HG03060 (cell line): ENCODE results near the gene MVD.
A peak's percentile ranks its signal among the peaks of the same experiment; 100 is the strongest.
"Not testable (repeated sequence)": the region's sequence is repeated elsewhere in the genome, so short reads cannot be mapped to it uniquely, and the experiment has no call there.

ENCODE experiments used
- ATAC-seq: cut with Tn5 transposase; IDR thresholded peaks from one replicate; pipeline ENCODE4 v1.9.1; 2021; ENCODE audit warnings: low read depth, moderate number of reproducible peaks; ENCODE audit not compliant: unreplicated experiment

The MVD gene

DNA sequence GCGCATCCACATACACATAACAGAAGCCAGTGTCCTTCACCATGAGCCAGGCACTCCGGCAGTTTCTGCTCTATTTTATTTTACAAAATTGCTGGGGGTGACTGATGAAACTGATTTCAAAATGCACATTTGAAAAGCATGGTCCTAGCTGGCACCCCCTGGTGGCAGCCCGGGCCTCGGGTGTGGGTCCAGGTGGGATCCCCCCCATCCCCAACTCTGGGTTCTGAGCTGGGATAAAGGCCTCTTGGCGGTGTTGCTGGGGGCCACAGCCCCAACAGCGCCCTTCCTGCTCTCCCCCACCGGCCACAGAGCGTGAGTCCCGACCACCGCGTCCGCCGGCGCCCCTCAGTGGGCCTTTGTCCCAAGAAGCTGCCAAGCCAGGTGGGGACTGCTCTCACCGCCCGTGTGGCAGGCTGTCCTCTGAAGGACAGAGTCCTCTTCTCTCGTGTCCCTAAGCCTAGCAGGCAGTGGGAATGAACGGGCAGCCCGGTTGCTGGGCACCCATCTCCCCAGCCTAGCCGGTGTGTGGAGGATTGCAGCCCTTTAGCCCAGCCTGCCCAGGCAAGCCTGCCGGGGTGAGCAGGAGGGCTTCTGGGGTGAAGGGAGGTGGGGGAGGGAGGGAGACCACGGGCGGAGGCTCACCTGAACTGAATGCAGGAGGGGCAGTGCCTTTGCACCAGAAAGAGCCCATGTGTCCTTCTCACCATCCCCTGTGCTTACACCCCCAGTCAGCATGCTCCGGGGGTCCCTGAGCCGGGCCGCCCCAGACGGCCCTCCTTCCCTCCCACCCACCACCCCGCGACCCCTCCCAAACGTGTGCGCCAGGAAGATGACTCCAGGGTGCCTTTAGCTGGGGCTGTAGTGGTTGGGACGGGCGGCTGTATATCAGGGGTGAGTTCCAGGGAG lies 22.5 kb upstream of the MVD start:
- no peak for ATAC-seq

DNA sequence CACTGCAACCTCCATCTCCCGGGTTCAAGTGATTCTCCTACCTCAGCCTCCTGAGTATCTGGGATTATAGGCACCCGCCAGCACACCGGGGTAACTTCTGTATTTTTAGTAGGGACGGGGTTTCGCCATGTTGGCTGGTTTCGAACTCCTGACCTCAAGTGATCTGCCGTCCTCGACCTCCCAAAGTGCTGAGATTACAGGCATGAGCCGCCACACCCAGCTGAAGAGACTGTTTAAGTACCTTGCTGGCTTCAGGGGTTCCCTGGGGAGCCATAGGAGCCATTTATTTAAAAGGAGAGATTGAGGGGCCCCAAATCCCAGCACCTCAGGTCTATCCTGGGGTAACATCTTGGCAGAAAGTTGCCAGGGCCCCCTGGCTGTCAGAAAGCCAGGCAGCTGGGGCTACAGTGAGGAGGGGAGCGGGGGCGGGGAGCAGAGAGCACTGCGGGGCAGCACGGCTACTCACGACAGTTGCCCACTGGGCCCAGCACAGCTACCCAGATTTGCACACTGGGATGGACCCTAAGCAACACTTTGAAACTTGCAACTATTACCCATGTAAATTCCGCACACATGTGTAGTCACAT lies 21.8 kb upstream of the MVD start:
- no peak for ATAC-seq

DNA sequence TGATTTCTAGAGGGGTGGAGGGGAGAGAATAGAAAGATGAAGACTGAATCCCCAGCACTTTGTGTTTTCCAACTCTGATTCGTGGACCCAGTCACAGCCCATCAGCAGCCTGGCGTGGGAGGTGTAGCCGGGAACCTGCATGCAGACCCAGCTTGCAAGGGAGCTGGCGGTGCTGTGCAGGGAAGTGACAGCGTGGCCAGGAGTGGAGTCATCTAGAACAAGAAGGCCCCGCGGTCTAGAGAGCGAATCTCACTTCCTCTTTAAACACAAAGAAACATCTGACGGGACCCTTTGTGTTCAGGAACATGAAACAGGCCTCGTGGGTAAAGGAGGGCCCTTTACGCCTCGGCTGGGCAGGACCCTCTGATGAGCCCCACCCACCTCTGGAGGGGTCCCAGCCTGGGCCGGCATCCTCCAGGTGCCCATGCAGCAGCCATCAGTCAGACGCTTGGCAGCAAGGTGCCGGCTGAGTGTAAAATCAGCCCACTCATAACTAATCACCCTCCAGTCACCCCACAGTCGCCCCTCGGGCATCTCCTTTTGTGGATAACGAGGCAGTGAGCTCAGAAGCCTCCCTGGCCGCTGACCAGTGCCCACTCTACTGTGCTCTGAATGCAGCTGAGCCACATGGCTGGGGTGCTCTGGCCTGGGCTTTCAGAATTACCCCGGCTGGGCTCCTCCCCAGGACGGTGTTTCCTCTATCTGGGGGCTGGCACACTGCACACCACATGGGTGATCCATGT lies 19.0 kb upstream of the MVD start:
- peak; percentile 60 for ATAC-seq

DNA sequence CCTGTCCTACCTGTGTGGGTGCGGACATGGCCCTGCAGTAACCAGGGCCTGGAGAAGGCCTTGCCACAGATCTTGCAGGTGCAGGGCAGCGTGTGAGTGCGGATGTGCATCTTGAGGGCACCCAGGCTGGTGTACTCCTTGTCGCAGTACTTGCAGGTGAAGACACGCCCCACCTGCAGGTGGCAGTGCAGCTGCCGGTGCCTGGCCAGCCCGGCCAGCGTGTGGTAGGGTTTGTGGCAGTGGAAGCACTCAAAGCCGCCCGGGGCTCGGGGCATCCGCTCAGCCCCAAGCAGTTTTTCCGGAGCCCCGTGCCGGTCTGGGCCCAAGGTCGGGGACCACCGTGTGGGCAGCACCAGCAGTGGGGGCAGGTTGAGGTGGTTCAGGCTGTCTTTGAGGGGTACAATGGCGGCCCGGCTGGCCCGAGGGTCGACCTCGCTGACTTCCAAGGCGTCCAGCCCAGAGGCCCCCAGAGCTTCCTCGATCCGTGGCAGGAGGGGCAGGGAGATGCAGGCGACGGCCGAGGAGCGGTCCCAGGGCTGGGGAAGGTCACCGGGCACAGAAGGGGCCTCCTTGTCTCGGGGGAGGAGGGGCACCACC lies 18.3 kb upstream of the MVD start:
- no peak for ATAC-seq

DNA sequence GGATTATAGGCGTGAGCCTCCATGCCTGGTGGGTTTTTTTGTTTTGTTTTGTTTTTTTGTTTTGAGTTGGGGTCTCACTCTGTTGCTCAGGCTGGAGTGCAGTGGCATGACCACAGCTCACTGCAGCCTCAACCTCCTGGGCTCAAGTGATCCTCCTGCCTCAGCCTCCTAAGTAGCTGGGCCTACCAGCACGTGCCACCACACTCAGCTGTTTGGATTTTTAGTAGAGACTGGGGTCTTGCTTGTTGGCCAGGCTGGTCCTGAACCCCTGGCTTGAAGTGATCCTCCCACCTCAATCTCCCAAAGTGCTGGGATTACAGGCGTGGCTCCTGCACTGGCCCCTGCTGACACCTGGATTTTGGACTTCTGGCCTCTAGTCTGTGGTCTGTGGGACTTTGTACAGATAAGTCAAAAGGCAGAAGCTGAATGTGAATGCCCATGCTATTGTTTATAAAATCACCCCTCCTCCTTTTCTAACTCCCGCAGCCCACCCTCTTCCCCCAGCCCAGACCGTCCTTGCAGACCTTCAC lies 17.7 kb upstream of the MVD start:
- no peak for ATAC-seq

DNA sequence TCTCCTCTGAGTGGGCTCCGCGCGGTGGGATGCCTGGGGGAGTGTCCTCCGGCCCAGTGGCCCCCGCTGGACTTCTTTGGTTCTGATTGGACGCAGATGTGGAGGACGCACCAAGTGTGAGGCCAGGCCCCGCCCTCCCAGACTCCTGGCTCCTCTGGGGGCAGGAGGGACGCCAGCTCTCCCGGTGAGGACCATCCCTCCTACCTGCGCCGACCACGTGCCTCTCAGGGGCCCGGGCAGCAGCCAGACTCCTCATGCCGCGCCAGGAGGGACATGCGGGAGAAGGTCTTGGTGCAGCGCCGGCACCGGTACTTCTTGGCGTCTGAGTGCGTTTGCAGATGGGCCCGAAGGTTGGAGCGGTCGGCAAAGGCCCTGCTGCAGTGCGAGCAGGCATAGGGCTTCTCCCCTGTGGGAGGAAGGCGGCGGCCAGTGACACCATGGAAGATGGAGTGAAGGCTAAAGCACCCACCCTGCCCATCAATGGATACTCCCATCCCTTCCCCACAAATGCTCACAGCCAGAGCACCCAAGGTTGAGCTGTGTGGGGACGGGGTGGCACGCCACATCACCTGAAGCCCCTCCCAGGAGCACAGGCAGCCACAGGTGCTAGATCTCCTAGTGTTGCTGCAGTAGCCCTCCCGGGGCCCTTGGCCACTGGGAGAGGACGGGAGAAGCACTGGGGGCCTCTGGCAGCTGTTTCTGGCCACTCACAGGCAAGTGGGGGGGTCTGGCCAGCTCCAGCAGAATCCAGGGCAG lies 15.5 kb upstream of the MVD start:
- no peak for ATAC-seq

DNA sequence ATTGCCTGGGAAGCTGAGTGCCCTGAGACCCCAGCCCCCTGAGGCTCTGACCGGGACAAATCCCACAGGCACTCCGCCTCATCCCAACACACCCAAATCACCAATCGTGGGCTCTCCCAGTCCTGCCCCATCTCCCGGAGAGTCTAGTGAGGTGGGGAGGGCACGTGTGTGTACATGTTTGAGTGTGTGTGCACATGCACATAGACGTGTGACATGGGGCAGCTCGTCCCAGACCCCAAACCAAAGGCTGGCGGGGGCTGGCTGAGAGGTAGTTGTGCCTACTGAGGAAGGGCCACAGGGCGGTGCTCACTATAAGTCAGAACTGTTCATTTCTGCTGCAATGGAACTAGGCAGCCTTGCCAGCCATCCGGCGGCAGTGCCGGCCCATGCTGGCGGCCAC lies 14.8 kb upstream of the MVD start:
- no peak for ATAC-seq

DNA sequence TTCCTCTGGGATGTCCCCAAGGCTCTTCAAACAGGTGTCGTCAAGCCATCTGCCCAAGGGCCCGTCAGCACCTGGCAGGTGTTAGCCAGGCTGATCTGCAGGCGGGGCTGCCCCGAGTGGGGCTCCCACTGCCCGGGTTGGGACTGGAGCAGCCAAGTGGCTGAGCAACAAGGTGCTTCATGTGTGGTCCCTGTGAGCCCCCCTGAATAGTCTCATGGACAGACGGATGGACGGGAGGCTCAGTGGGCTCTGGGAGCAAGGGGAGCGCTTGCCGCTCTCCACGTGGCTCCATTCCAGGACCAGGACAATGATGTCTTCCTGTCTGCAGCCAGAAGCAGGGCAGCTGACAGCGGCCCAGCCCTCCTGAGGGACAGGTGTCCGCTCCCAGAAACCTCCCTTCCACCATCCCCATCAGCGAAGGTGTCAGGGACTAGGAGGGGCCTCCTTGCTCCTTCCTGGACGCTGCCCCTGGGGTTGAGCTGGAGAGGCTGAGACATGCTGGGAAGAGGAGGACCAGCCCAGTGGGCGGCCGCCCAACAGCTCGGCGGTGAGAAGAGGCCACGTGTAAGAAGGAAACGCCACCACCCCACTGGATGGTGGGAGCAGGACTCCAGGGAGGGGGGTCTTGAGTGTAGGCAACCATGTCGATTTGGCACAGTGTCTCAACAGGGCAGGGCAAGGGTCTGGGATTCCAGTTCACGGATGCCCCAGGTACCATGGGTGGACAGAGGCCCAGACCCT lies 13.8 kb upstream of the MVD start:
- no peak for ATAC-seq

DNA sequence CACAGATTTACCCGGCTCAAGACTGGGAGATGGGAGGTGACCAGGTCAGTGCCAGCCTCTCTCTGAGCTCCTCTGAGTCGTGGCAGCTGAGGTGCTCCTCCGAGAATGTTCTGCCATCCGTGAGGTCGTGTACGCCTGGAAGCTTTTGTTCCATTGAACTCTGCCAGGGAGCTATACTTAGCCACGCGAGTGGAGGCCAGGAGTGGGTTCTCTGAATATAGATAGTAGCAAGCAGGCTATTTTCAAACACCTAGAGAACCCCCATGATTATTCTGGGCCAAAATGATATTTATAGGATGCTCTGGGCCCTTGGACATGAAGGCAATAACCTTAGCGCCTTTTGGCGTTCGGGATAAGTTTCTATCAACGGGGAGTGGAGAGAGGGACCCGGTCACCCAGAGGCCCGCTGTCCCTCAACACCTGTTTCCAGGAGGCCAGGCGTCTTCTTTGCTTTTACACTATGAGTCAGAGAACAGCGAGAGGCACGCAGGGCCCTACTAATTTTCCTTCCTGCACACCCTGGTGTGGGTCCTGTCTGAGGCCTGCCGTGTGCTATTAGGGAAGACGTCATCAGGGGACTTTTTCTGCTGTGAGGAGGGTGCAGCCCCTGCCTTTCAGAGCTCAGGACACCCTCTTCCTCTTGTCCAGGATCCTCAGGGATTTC lies 11.0 kb upstream of the MVD start:
- ATAC-seq: no peak

DNA sequence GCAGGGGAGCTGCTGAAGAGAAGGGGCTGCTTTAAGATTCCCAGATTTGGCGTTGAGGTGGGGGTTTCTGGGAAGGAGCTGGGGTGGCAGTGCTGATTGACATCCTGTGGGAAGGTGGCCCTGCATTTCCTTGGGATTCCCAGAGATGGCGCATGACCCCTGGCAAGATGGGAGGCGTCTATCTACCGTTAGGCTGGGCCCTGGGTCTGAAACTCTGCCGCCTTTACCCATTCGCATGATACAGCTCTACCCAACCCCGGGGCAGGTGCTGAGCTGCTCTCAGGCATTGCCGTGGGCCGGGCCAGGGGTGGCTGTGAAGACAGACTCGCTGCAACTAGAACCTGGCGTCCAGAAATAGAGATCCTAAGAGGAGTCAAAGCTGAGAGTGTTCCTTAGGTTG lies 9.9 kb upstream of the MVD start:
- no peak for ATAC-seq

DNA sequence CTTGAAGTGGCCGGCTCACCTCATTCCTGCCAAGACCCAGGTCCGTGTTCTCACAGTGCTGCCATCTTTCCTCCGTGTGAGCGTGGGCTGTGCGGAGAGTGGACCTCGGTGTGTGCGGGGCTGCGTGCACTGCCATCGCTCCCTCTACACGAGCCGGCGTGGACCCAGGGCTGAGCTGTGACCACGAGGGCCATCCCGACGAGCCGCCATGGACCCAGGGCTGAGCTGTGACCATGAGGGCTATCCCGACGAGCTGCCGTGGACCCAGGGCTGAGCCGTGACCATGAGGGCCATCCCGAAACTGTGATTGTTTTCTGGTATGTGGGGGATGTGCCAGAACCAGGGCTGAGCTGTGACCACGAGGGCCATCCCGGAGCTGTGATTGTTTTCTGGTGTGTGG lies 8.9 kb upstream of the MVD start:
- ATAC-seq: no peak

DNA sequence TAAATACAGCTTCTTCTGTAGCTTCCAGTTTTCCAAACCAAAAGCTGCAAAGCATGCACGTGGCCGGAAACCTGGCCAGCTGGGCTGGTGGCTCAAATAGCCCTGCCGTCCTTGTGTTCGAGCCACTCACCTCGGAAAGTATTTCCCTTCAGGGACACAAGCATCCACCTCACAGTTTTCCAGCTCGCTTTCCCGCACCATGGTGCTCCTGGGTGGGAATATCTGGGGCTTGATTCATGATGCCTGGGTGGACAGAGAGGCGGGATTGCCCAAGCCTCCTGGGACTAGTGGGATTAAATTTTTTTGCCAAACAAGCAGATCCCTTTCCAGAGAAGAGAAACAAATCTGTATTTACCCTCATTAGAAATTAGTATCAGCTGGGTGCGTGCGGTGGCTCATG lies 7.1 kb upstream of the MVD start:
- ATAC-seq: no peak

DNA sequence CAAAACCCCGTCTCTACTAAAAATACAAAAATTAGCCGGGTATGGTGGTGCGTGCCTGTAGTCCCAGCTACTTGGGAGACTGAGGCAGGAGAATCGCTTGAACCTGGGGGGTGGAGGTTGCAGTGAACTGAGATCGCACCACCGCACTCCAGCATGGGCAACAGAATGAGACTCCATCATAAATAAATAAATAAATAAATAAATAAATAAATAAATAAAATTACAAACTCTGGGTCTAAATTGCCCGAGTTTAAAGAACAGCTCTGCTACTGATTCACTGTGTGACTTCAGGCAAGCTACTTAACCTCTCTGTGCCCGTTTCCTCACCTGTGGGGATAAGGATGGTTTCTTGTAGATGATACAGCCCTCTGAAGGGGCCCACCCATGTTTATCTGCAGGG lies 6.6 kb upstream of the MVD start:
- not testable (repeated sequence) for ATAC-seq

DNA sequence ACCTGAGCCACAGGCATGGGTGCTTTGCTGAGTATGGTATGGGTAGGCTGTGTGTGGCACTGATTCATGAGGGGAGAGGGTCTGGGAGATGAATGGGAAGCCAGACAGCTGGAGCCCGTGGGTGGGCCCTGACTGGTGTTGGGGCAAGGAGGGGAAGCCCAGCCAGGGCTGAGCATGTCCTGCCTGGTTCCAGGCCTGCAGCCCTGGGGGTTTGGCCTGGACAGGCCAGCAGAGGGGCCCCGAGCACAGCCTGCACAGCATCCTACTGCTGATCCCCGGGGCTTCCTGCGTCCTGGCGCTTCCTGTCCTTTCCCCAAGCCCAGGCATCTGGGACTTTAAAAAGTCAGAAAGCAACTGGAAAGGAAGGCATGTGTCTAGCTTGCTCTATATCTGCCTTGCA lies 4.6 kb upstream of the MVD start:
- ATAC-seq: no peak

DNA sequence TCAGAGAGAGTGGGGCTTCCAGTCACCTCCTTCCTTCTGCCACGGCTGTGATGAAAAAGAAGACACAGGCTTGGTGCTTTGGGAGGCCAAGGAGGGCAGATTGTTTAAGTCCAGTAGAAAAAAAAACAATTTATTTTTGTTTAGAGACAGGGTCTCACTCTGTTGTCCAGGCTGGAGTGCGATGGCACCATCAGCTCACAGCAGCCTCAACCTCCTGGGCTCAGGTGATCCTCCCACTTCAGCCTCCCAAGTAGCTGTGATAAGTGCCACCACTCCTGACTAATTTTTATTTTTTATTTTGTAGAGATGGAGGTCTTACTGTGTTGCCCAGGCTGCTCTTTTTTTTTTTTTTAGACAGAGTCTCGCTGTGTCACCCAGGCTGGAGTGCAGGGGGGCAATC lies 2.7 kb upstream of the MVD start:
- no peak for ATAC-seq

DNA sequence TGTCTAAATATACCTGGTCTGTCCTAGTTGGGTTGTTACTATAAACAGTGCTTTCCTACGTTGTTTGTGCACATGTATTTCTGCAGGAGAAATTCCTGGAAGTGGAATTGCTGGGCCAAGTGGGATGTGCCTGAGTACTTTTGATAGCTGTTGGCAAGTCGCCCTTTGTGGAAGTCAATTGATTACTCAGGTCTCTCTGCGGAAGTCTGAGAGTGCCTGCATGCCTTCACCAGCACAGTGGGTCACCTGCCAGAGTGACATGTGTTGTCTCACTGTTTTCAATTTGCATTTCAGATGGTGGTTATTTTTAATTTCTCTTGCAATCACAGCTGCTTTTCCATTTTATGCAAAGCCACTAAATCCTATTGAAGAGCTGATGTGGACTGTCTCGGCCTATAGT lies 2.3 kb upstream of the MVD start:
- ATAC-seq: no peak

DNA sequence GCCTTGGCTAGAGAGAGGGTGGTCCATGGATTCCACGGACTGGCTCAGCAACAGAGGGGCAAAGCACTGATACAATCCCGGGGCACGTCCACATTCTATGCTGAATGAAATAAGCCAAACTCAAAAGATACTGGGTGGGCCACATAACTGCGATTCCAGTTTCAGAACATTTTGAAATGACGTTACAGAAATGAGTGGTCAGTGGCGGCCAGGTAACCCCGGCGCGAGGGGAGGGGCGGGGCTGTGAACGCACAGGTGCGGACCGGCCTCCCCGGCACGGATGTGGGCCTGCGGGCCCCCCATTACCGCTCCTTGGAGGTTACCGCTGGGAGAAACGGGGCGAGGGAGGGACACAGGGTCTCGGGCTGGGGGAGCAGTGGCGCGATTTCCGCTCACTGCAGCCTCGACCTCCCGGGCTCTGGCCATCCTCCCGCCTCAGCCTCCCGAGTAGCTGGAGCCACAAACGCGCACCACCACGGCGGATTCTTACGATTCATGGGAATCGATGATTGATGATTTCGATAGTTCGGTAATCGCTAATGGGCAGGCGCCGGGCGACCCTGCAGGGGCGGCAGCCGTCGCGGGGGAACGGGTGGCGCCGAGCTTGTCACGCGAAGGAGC lies 559 bp downstream of the MVD start:
- peak; percentile 3 for ATAC-seq

DNA sequence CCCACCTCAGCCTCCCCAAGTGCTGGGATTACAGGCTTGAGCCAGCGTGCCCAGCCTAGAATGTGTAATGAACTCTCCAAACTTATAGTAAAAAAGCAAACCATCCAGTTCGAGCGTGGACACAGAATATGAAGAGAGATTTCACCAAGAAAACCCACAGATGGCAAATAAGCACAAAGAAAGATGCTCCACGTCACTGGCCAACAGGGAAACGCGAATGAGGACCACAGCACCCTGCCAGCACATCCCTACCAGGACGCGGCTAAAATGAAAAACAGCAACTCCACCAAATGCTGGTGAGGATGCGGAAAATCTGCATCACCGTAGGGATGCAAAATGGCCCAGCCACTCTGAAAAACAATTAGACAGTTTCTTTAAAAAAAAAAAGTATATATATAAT lies 1.4 kb downstream of the MVD start:
- ATAC-seq: no peak

DNA sequence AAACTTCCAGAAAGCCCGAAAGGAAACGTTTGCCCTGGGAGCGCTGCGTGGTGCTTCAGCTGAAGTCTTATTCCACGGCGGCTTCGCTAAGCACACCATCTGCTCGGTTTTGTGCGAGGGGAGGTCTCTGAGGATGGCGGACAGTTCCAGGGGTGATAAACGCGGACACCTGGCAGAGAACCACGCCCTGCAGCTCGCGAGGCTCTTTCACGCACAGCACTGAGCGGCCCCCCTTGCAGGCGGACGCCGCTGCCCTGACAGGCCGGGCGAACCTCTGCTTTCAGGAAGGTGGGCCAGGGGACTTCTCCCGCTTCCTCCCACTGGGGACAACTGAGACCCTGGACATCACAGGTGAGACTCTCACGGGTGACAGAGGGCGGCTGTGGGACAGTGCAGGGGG lies 3.7 kb downstream of the MVD start:
- ATAC-seq: no peak
